H1 (cell line): Measurements from ENCODE around the gene SLC35F1. TPM values are rescaled to one million over a fixed set of nuclear protein-coding genes. Genes with fewer than 3 reads are reported as not detected.

ENCODE experiments used
- ASH2L ChIP-seq: fragments of 200-600, 300-600 bp; sonication (generic); IDR thresholded peaks from one replicate; pipeline ENCODE4 v1.7.1; 2017; ENCODE audit warnings: low read length
- BCL11A ChIP-seq, 2 experiments: IDR thresholded peaks; one replicate each; pipeline ENCODE4 v1.6.1; 2011; ENCODE audit warnings: low read depth in 2 of 2, low read length in 2 of 2, mild to moderate bottlenecking in 2 of 2
- CHD7 ChIP-seq: fragments of 300-600 bp; sonication (generic); IDR thresholded peaks from 2 replicates; pipeline ENCODE4 v1.7.1; 2012; ENCODE audit warnings: low read length, moderate library complexity, mild to moderate bottlenecking, inconsistent platforms; ENCODE audit not compliant: insufficient replicate concordance
- HDAC2 ChIP-seq, 2 experiments: fragments of 300-600 bp in 1 of 2; sonication (generic) in 1 of 2; IDR thresholded peaks; 2 replicates each; pipeline ENCODE4 v1.6.1; 2011 to 2012; ENCODE audit warnings: low read depth in 2 of 2, low read length in 2 of 2, mild to moderate bottlenecking in 2 of 2, moderate library complexity in 2 of 2, borderline replicate concordance in 1 of 2, inconsistent platforms in 1 of 2
- POLR2A ChIP-seq, 2 experiments: IDR thresholded peaks; 1 replicate in 1 of 2; 2 replicates in 1 of 2; pipeline ENCODE4 v1.6.1; 2011; ENCODE audit warnings: low read depth in 2 of 2, low read length in 2 of 2, mild to moderate bottlenecking in 2 of 2; ENCODE audit errors: control extremely low read depth in 1 of 2
- POLR2AphosphoS5 ChIP-seq: IDR thresholded peaks from 2 replicates; pipeline ENCODE4 v1.6.1; 2011; ENCODE audit warnings: low read depth, low read length
- POU5F1 ChIP-seq: IDR thresholded peaks from 2 replicates; pipeline ENCODE4 v1.6.1; 2011; ENCODE audit warnings: low read depth, mild to moderate bottlenecking, low read length, moderate library complexity
- RAD21 ChIP-seq, 2 experiments: IDR thresholded peaks in 1 of 2; conservative IDR thresholded peaks in 1 of 2; 2 replicates each; pipeline ENCODE4 v1.6.1; 2011; ENCODE audit warnings: low read depth in 2 of 2, low read length in 2 of 2, improper control_type of control experiment in 1 of 2, inconsistent platforms in 1 of 2, mild to moderate bottlenecking in 1 of 2, moderate library complexity in 1 of 2
- SP1 ChIP-seq: IDR thresholded peaks from 2 replicates; pipeline ENCODE4 v1.6.1; 2011; ENCODE audit warnings: low read depth, low read length
- SP2 ChIP-seq: IDR thresholded peaks from 2 replicates; pipeline ENCODE4 v1.6.1; 2012; ENCODE audit warnings: mild to moderate bottlenecking, low read length, inconsistent platforms
- TCF12 ChIP-seq: IDR thresholded peaks from 2 replicates; pipeline ENCODE4 v1.6.1; 2011; ENCODE audit warnings: low read depth, mild to moderate bottlenecking, low read length
- ZNF274 ChIP-seq: IDR thresholded peaks from 2 replicates; pipeline ENCODE4 v1.7.0; 2012; ENCODE audit warnings: low read length, borderline replicate concordance; ENCODE audit errors: extremely low read depth
- polyA plus RNA-seq, 7 experiments: library from polyadenylated mRNA; depleted of rRNA in 3 of 7; stranded (reverse) in 5 of 7; unstranded in 2 of 7; fragments of >200 nt in 5 of 7; fragments of 200-250 nt in 2 of 7; gene quantifications; 1 replicate in 5 of 7; 2 replicates in 1 of 7; 4 replicates in 1 of 7; pipeline versions ENCODE4 v1.2.1 to v1.2.3, GENCODE V29; 2011 to 2013; ENCODE audit warnings: missing spikeins in 2 of 7, mixed read lengths in 2 of 7
- total RNA-seq: library from RNA; stranded (reverse); fragmentation: NEBNext Ultra II Directional; extraction: Animal tissue kit (Norgen Biotek cat#: 25700); gene quantifications from 2 replicates; pipeline ENCODE4 v1.2.1, GENCODE V29; 2021

SLC35F1 gene
- total and polyA plus RNA-seq, 2 of the 8 experiments (the other 6 are each of a cell fraction or from before 2014, with no cell fraction given) = 7.0 to 10.0 TPM

- TF ChIP-seq CHD7 = no peak
- TF ChIP-seq ASH2L = peak; percentile 76
- TF ChIP-seq ZNF274 = no peak
- TF ChIP-seq HDAC2 (IDR thresholded peaks at IDR 0.05; ENCODE audit: borderline replicate concordance in 1 of 2, low read depth in 2 of 2, low read length in 2 of 2) = peak in 1 of 2 experiments; percentile 57; a peak in 2 of 4 replicates
- 0 out of 4 replicates have a peak, but pooled peaks of 1 of the 2 experiments have one; percentile 10 for TF ChIP-seq RAD21 (IDR thresholded peaks at IDR 0.05 in 1 of 2, conservative IDR thresholded peaks at IDR 0.05 in 1 of 2; ENCODE audit: low read depth in 2 of 2, low read length in 2 of 2)
- TF ChIP-seq SP2 = no peak
- no peak for TF ChIP-seq POU5F1
- peak; percentile 32; the same call in 1 of the 2 replicates for TF ChIP-seq SP1
- TF ChIP-seq POLR2A (IDR thresholded peaks at IDR 0.05; ENCODE audit: control extremely low read depth in 1 of 2, low read depth in 2 of 2, low read length in 2 of 2) = no peak
- TF ChIP-seq POLR2AphosphoS5 = no peak
- TF ChIP-seq TCF12 = peak; percentile 98
- no peak for TF ChIP-seq BCL11A (IDR thresholded peaks at IDR 0.05; ENCODE audit: low read depth in 2 of 2, low read length in 2 of 2)
Measured at GRCh38 chr6:117951783-117952182, 44.7 kb downstream of the SLC35F1 start (continued).
